Smooth muscle cell of the pulmonary artery (primary cell): Measurements from ENCODE around the gene CIAO2B. TPM values are rescaled to one million over a fixed set of nuclear protein-coding genes. Genes with fewer than 3 reads are reported as not detected.

ENCODE experiments used
- total RNA-seq: library from RNA; depleted of rRNA; stranded (reverse); fragments of >200 nt; gene quantifications from 2 replicates; pipeline ENCODE4 v1.2.3, GENCODE V29; 2014

CIAO2B gene
- 125 and 137 TPM in 2 replicates for total RNA-seq

DNA sequence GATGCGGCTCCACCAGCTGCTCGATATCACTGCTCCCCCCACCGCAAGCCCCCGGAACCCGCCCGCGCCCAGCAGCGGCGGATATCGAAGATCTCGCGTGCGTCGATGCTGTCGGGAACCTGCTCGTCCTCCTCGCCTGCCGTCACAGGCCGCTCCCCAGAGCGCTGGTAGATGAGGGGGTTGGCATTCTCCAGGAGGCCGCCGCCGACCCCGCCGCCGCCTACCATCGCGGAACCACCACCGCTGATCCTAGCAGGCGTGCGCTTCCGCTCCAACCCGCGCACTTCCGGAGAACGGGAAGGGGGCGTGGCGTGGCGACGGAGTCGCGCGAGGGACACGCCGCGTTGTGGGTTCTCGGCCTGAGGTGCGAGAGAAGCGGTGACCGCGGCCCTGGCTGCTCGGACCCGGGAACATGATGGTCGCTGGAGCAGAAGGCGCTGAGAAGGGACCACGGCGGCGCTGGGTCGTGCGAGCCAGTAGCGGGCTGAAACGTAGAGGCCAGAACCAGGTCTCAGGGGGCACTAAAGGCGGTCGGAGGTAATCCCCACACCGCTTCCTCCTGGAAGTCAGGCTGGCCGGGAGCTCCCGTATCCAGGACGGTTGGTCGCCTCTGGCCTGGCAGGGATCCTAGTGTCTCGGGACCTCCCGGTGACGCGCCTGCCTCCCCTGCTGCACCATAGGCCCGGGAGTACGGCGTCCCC is at the start of gene CIAO2B:
Gene CIAO2B (minus strand): TSS at position 265 of the 701 bp plus-strand sequence. CDS start 38 bp downstream, at position 227.

DNA sequence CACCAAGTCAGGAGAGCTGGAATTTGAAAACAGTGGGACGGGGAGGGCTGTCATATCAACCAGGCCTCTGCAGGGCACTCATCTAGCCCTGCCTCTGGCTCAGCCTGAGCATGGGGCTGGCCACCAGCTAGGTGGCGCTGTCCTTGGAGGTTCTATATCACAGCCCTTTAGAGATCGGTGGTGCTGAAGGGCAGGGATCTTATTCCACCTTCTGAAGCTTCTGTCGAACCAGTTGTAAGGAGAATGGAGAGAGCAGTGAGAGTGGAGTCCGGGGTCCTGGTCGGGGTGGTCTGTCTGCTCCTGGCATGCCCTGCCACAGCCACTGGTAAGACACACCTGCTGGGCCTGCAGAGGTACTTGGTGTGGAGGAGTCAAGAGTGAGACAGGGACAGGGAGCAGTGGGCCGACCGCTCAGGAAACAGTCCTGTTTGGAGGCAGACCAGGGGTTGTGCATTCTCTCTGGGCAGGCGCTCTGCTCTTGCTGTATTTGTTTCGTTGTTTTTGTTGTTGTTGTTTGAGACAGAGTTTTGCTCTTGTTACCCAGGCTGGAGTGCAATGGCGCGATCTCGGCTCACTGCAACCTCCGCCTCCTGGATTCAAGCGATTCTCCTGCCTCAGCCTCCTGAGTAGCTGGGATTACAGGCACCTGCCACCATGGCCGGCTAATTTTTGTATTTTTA is 27.0 kb upstream of the CIAO2B start, which contains the start of gene CES3:
Gene CES3 (plus strand): TSS at position 202 of the 680 bp plus-strand sequence. CDS start 42 bp downstream, at position 244.

GRCh38 chr16:66935314-66936011 is 1.3 kb upstream of the CIAO2B start, which contains the start of gene CES2:
TSS of gene CES2 (plus strand) at chr16:66935516. CDS start at chr16:66935636, 120 bp downstream.

DNA sequence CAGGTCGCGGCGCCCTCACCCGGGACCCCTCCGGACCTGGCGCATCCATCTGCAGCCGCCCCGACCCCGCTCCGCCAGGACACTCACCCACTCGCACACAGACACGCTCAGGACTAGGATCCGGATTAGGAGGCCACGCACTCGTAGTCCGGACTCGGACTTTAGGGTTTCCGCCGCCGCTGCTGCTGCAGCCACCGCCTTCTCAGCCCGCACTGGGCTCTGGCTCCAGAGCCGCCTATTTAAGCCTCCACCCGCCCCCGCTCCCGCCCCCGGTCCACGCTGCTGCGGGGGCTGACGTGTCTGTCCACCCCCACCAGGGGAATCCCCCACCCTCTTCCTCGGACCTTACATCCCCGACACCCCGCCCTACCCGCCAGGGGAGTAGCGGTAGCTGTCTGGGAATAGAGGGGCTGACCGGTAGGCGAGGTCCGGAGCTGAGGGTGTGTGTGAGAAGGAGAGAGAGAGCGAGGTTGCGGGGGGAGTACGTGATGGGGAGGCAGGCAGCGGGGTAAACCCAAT is 8.8 kb downstream of the CIAO2B start, which contains the start of gene RRAD:
Gene RRAD (minus strand): TSS at position 214 of the 519 bp plus-strand sequence. CDS start 356 bp downstream, outside the sequence.

DNA sequence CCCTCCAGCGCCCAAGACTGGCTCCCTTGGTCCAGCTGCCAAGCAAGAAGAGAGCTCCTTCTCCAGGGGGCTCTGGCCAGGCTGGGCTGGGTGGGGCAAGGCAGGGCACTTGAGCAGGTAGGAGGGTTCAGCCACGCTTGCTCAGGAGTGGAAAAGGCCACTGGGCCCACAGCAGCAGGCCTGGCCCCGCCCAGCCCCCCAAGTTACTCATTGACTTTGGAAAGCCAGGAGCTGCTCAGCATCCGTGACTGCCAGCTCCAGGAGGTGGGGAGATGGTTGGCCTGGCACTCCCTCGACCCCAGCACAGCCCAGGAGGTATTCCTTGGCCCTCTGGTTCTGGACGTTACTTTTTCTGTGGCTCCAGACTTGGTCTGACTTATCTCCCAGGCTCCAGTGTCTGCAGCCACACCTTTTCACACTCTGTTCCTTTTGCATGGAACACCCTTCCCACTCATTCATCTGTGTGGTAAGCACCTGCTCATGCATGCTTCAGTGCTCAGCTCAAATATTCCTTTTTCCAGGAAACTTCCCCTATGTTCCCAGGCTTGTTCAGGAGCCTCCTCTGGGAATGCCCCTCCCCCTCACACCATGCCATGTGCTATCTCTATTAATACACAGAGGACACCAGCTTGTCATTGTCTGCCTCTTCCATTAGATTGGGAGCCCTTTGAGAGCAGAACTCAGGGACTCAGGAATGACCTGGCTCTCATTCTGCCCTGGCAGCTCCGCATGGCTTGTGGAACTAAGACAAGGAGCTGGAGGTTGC is 15.2 kb downstream of the CIAO2B start, which contains the start of gene CDH16:
Gene CDH16 (minus strand): TSS at position 83 of the 766 bp plus-strand sequence. CDS start 820 bp downstream, outside the sequence.

Other genes starting within 250 kb of the CIAO2B start
- 24.0 and 31.8 TPM in 2 replicates for gene CMTM4, start 237.7 kb downstream of the CIAO2B start, total RNA-seq
- 165 and 178 TPM in 2 replicates for gene DYNC1LI2, start 182.8 kb downstream of the CIAO2B start, total RNA-seq
- 0.07 TPM in 1 of 2 replicates, not detected in the other for gene TERB1, start 132.8 kb downstream of the CIAO2B start, total RNA-seq
- gene NAE1, start 103.4 kb downstream of the CIAO2B start, total RNA-seq = 44.5 and 47.8 TPM in 2 replicates
- not detected in 2 replicates for gene CA7, start 90.0 kb downstream of the CIAO2B start, total RNA-seq
- 11.4 and 17.6 TPM in 2 replicates for gene PDP2, start 53.9 kb downstream of the CIAO2B start, total RNA-seq
- gene CDH16, start 15.5 kb downstream of the CIAO2B start, total RNA-seq = not detected in 2 replicates
- gene RRAD, start 8.9 kb downstream of the CIAO2B start, total RNA-seq = 14.9 and 36.8 TPM in 2 replicates
- 31.9 and 35.9 TPM in 2 replicates for gene CES2, start 1.1 kb upstream of the CIAO2B start, total RNA-seq
- 0.39 and 1.2 TPM in 2 replicates for gene CES3, start 26.9 kb upstream of the CIAO2B start, total RNA-seq
- 0.99 and 1.8 TPM in 2 replicates for gene CES4A, start 54.2 kb upstream of the CIAO2B start, total RNA-seq
- 57.0 and 57.7 TPM in 2 replicates for gene CBFB, start 94.7 kb upstream of the CIAO2B start, total RNA-seq
- 20.0 and 22.0 TPM in 2 replicates for gene PHAF1, start 175.5 kb upstream of the CIAO2B start, total RNA-seq
- 47.2 and 55.1 TPM in 2 replicates for gene B3GNT9, start 216.6 kb upstream of the CIAO2B start, total RNA-seq
- gene TRADD, start 225.5 kb upstream of the CIAO2B start, total RNA-seq = 18.2 and 18.9 TPM in 2 replicates
- 11.9 and 12.8 TPM in 2 replicates for gene FBXL8, start 225.6 kb upstream of the CIAO2B start, total RNA-seq
- 12.1 and 23.0 TPM in 2 replicates for gene HSF4, start 230.3 kb upstream of the CIAO2B start, total RNA-seq
- gene NOL3, start 236.1 kb upstream of the CIAO2B start, total RNA-seq = 42.4 and 43.0 TPM in 2 replicates
- 16.9 and 20.5 TPM in 2 replicates for gene MATCAP1, start 249.6 kb upstream of the CIAO2B start, total RNA-seq